ENCODE data around the gene CCL7.

CCL7 gene

DNA sequence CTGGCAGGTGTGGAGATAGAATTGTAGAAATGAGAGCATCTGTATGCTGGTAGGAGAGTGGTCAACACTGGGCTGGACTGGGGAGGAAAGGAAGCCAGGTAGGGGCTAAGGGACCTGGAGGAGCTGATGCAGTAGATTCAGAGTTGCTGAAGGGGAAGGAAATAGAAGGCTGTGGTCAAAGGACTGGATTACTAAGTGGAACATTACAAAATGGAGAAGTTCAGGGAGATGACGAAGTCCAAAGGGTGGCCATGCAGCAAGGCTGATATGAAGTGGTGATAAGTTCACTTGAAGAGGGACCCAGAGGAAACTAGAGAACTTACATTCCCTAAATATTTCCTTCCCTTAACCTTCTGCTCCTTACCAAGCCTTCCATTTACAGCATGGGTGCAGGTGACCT lies 23.6 kb upstream of the CCL7 start:
- TF ChIP-seq, protein P1, sequence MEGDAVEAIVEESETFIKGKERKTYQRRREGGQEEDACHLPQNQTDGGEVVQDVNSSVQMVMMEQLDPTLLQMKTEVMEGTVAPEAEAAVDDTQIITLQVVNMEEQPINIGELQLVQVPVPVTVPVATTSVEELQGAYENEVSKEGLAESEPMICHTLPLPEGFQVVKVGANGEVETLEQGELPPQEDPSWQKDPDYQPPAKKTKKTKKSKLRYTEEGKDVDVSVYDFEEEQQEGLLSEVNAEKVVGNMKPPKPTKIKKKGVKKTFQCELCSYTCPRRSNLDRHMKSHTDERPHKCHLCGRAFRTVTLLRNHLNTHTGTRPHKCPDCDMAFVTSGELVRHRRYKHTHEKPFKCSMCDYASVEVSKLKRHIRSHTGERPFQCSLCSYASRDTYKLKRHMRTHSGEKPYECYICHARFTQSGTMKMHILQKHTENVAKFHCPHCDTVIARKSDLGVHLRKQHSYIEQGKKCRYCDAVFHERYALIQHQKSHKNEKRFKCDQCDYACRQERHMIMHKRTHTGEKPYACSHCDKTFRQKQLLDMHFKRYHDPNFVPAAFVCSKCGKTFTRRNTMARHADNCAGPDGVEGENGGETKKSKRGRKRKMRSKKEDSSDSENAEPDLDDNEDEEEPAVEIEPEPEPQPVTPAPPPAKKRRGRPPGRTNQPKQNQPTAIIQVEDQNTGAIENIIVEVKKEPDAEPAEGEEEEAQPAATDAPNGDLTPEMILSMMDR (conservative IDR thresholded peaks at IDR 0.05; ENCODE audit: control insufficient read depth, insufficient read depth, low read depth, low read length) = no peak
- DNase-seq (ENCODE audit: low read depth) = no peak
- no peak overlapping the region for H3K4me3 ChIP-seq (ENCODE audit: control insufficient read depth, low read depth, low read length)

DNA sequence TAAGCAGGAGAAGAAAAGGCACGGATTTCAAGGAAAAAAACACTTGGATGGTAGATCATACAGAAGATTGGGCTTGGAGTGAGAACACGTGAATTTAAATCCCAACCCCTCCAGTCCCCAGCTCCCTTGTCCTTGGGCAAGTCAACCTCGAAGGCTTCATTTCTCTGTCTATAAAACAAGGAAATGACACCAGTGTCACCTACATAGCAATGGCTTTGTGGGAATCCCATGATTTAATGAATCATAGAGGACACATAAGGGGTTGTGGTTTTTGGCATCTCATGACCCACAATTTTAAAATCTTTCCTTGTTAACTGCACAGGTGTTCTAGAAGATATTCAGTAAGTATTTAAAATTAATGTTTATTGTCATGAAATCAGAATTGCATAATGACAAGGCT lies 23.1 kb upstream of the CCL7 start:
- no peak overlapping the region for H3K4me3 ChIP-seq (ENCODE audit: control insufficient read depth, low read depth, low read length)
- no peak for DNase-seq (ENCODE audit: low read depth)
- TF ChIP-seq, protein P1 (conservative IDR thresholded peaks at IDR 0.05; ENCODE audit: control insufficient read depth, insufficient read depth, low read depth, low read length) = no peak

DNA sequence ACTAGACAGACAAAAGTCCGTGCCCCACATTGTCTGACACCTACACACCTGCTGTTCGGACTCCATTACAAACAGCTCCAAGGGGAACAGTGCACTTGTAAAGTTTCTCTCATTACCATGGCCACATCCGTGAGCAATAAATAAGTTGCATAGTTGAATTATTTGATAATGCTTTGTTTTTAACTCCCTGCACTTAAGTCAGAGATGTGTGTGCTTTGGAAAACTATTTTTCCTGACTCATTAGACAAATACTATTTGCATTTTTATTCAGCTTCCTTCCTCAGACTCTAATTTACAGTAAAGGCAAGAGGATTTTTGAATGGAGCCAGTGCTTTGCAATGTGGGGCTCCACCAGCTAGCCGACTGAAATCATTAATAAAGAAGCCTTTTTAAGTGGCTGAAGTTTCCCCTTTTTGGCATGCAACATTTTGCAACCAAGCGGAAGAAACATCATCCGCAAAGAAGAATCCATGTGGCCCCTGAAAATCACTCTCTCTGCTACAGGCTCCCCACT lies 21.5 kb upstream of the CCL7 start:
- peak; percentile 72 for DNase-seq (ENCODE audit: low read depth)
- TF ChIP-seq, protein P1 (conservative IDR thresholded peaks at IDR 0.05; ENCODE audit: control insufficient read depth, insufficient read depth, low read depth, low read length) = no peak
- H3K4me3 ChIP-seq (ENCODE audit: control insufficient read depth, low read depth, low read length) = no peak overlapping the region

DNA sequence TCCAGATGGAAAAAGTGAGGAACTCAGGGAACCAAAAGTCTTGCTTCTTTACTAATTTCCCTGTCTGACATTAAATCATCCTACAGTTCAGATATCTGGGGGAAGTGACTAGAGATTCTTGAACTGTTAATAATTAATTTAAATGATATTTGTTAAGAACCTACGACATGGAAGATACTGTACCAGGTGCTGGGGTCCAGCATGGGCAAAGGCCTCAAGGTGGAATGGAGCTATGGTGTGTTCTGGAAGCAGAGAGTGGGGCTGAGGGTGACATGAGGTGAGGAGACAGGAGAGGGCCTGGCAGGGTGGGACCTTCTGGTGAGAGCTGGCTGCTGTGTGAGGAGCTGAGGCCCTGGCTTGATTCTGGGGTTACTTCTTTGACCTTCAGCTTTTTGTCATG lies 21.0 kb upstream of the CCL7 start:
- TF ChIP-seq, protein P1 (conservative IDR thresholded peaks at IDR 0.05; ENCODE audit: control insufficient read depth, insufficient read depth, low read depth, low read length) = no peak
- no peak overlapping the region for H3K4me3 ChIP-seq (ENCODE audit: control insufficient read depth, low read depth, low read length)
- no peak for DNase-seq (ENCODE audit: low read depth)

DNA sequence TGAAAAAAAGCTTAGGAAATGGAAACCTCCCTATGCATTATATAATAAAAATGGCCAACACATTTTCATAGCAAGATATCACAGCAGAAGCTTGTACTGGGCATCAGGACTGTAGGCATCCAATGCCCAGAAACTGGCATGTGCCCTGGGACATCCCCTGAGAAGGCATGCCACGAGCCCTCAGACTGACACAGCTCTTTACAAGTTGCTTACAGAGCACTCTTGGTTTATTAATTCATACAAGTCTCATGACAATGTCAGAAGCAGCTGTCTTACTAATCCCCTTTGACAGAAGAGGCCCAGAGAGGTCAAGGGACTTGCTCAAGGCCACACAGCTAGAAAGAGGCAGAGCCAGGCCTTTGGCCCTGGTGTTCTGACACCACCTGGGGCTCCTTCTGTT lies 20.5 kb upstream of the CCL7 start:
- no peak overlapping the region for H3K4me3 ChIP-seq (ENCODE audit: control insufficient read depth, low read depth, low read length)
- no peak for DNase-seq (ENCODE audit: low read depth)
- TF ChIP-seq, protein P1 (conservative IDR thresholded peaks at IDR 0.05; ENCODE audit: control insufficient read depth, insufficient read depth, low read depth, low read length) = no peak

DNA sequence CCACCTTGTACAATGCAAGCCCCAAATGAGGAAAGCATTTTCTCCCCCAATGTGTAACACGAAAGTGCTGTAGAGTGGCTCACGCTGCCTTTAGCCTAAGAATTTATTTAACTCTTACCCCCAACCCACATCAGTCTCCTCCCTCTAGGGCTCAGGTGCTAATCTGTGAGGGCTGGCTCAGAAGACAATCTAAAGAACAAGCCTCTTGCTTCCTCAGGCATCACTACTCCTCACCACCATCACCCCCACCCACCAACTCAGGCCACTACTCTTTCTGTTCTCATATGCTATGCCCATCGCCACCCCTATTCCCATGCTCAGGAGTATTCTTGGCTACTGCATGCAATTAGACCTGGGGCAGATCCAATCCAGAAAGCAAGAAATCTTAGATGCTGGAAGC lies 18.8 kb upstream of the CCL7 start:
- no peak overlapping the region for H3K4me3 ChIP-seq (ENCODE audit: control insufficient read depth, low read depth, low read length)
- no peak for DNase-seq (ENCODE audit: low read depth)
- TF ChIP-seq, protein P1 (conservative IDR thresholded peaks at IDR 0.05; ENCODE audit: control insufficient read depth, insufficient read depth, low read depth, low read length) = no peak

DNA sequence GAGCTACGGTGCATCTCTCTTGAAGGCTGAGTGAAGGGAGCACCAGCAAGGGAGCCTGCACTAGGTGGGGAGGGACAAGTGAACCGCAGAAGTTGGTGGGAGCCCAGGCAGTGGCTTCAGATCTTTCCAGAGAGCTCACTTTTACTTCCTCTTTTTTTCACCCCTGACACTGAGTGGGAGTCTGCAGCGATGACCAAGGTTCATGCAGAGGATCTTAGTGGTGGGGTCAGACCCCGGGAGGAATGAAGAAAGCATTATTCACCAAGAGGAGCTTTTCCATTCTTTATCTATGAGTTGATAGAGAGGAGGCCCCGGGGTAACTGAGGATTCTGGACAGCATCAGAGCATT lies 18.0 kb upstream of the CCL7 start:
- no peak for DNase-seq (ENCODE audit: low read depth)

More for the DNA sequence above, 18.0 kb upstream of the CCL7 start:
- H3K4me3 ChIP-seq (ENCODE audit: control insufficient read depth, low read depth, low read length) = no peak overlapping the region
- TF ChIP-seq, protein P1 (conservative IDR thresholded peaks at IDR 0.05; ENCODE audit: control insufficient read depth, insufficient read depth, low read depth, low read length) = no peak

Measured in fibroblast of mammary gland (primary cell).